Thoracic aorta (tissue), 2 donors: ENCODE results near the gene RPH3AL. TPM values are rescaled to one million over a fixed set of nuclear protein-coding genes. Genes with fewer than 3 reads are reported as not detected.
A peak's percentile ranks its signal among the peaks of the same experiment; 100 is the strongest.

Experiments
- ATAC-seq: fragments of 150-250 bp; one replicate; pipeline ENCODE4 v1.8.0; 2017; ENCODE audit warnings: low read depth; ENCODE audit not compliant: insufficient number of reproducible peaks, low FRiP score
- DNase-seq: peaks from one replicate; pipeline ENCODE4 v3.0.0-alpha.2; 2020; ENCODE audit warnings: low spot score
- H3K27ac ChIP-seq, 2 donors: fragments of 200-600 bp; sonication (generic); 1 replicate in 1 of 2; 2 replicates in 1 of 2; pipeline ENCODE4 v1.5.1; 2016; ENCODE audit warnings: mild to moderate bottlenecking in 2 of 2, moderate library complexity in 2 of 2
- H3K27me3 ChIP-seq: fragments of 200-600 bp; sonication (generic); replicated peaks from 2 replicates; pipeline ENCODE4 v1.6.0; 2016; ENCODE audit warnings: mild to moderate bottlenecking; ENCODE audit not compliant: insufficient read depth
- H3K36me3 ChIP-seq: fragments of 200-600 bp; sonication (generic); one replicate; pipeline ENCODE4 v1.5.1; 2016
- H3K4me1 ChIP-seq, 2 donors: fragments of 200-600 bp; sonication (generic); 1 replicate in 1 of 2; 2 replicates in 1 of 2; pipeline versions ENCODE4 v1.5.1 to v1.6.0; 2016; ENCODE audit warnings: low read depth in 2 of 2, mild to moderate bottlenecking in 1 of 2; ENCODE audit not compliant: control insufficient read depth in 1 of 2
- H3K4me3 ChIP-seq: fragments of 200-600 bp; sonication (generic); 2 replicates; pipeline ENCODE4 v1.5.1; 2016; ENCODE audit warnings: mild to moderate bottlenecking
- H3K9me3 ChIP-seq: fragments of 200-600 bp; sonication (generic); 2 replicates; pipeline ENCODE4 v1.5.1; 2016
- CTCF ChIP-seq: fragments of 200-600 bp; sonication (generic); IDR thresholded peaks from one replicate; pipeline ENCODE4 v1.5.1; 2019; ENCODE audit warnings: antibody characterized with exemption
- total RNA-seq, 2 donors: library from RNA; depleted of rRNA; stranded (reverse); fragments of >200 nt; gene quantifications; one replicate each; pipeline versions ENCODE4 v1.1.0 to v1.2.3, GENCODE V29; 2016

The RPH3AL gene
- total RNA-seq, 2 donors from 2014 or later, result 6.5 to 33.1 TPM

- no peak for ATAC-seq
- Histone ChIP-seq H3K4me3 (peak overlapping the region; percentile 7), H3K27ac (peak overlapping the region; percentile 22 to 27), H3K27me3 (no peaks in the 10 kb centered on the region), H3K9me3 (no peaks in the 10 kb centered on the region), H3K4me1 (peaks cover 0 to 26% of the 10 kb centered on the region in 2 donors), H3K36me3 (no peaks in the 10 kb centered on the region)
- DNase-seq, result peak; percentile 45
- no peak for TF ChIP-seq CTCF
Measured at GRCh38 chr17:266701-267667, 85.6 kb downstream of the RPH3AL start.

- H3K9me3 ChIP-seq, result no peaks in the 10 kb centered on the region
- no peaks in the 10 kb centered on the region for H3K36me3 ChIP-seq
- H3K27ac ChIP-seq, result peak overlapping the region; percentile 22 to 27
- TF ChIP-seq CTCF, result no peak
- DNase-seq (no peak), ATAC-seq (no peak)
- H3K4me1 ChIP-seq, result peaks cover 0 to 26% of the 10 kb centered on the region in 2 donors
- H3K4me3 ChIP-seq, result no peak overlapping the region
- no peaks in the 10 kb centered on the region for H3K27me3 ChIP-seq
Measured at GRCh38 chr17:266219-266618, 86.4 kb downstream of the RPH3AL start.

- H3K36me3 ChIP-seq, result no peaks in the 10 kb centered on the region
- no peaks in the 10 kb centered on the region for H3K27me3 ChIP-seq
- H3K4me1 ChIP-seq, result peaks cover 0 to 26% of the 10 kb centered on the region in 2 donors
- no peak for ATAC-seq
- H3K4me3 ChIP-seq, result no peak overlapping the region
- H3K27ac ChIP-seq, result no peak overlapping the region
- no peaks in the 10 kb centered on the region for H3K9me3 ChIP-seq
- DNase-seq, result no peak
- TF ChIP-seq CTCF, result no peak
Measured at GRCh38 chr17:265718-266117, 86.9 kb downstream of the RPH3AL start.

GRCh38 chr17:263773-264172, 88.8 kb downstream of the RPH3AL start:
- no peak for DNase-seq
- H3K27ac ChIP-seq, result no peak overlapping the region
- no peak for TF ChIP-seq CTCF
- no peak for ATAC-seq
- H3K4me1 ChIP-seq, result peaks cover 0 to 26% of the 10 kb centered on the region in 2 donors
- no peaks in the 10 kb centered on the region for H3K9me3 ChIP-seq
- H3K36me3 ChIP-seq, result no peaks in the 10 kb centered on the region
- no peak overlapping the region for H3K4me3 ChIP-seq
- no peaks in the 10 kb centered on the region for H3K27me3 ChIP-seq

GRCh38 chr17:263271-263670, 89.3 kb downstream of the RPH3AL start:
- H3K27ac ChIP-seq, result no peak overlapping the region
- no peaks in the 10 kb centered on the region for H3K9me3 ChIP-seq
- DNase-seq (no peak), ATAC-seq (no peak)
- no peak for TF ChIP-seq CTCF
- no peak overlapping the region for H3K4me3 ChIP-seq
- no peaks in the 10 kb centered on the region for H3K36me3 ChIP-seq
- H3K27me3 ChIP-seq, result no peaks in the 10 kb centered on the region
- H3K4me1 ChIP-seq, result peaks cover 0 to 26% of the 10 kb centered on the region in 2 donors
